GM12878 (cell line): ENCODE data around the gene BCAT1. TPM values are rescaled to one million over a fixed set of nuclear protein-coding genes. Genes with fewer than 3 reads are reported as not detected.

Experiments
- BHLHE40 ChIP-seq, 2 experiments: fragments of 450-650 bp in 1 of 2; IDR thresholded peaks; 2 replicates each; pipeline ENCODE4 v1.6.1; 2011 to 2017; ENCODE audit warnings: low read depth in 2 of 2, borderline replicate concordance in 1 of 2, improper control_type of control experiment in 1 of 2, low read length in 1 of 2, mild to moderate bottlenecking in 1 of 2
- CEBPB ChIP-seq, 2 experiments: fragments of 150-350 bp in 1 of 2; IDR thresholded peaks; 2 replicates each; pipeline ENCODE4 v1.6.1; 2012 to 2014; ENCODE audit warnings: low read depth in 2 of 2, low read length in 2 of 2, borderline replicate concordance in 1 of 2, inconsistent platforms in 1 of 2
- E2F4 ChIP-seq: IDR thresholded peaks from 2 replicates; pipeline ENCODE4 v1.6.1; 2012; ENCODE audit warnings: low read depth, low read length, improper control_type of control experiment
- EED ChIP-seq: sonication (generic); IDR thresholded peaks from 2 replicates; pipeline ENCODE4 v1.6.1; 2016; ENCODE audit warnings: antibody characterized with exemption, low read depth
- EP300 ChIP-seq, 2 experiments: fragments of 150-350 bp in 1 of 2; IDR thresholded peaks; 2 replicates each; pipeline ENCODE4 v1.6.1; 2011 to 2012; ENCODE audit warnings: low read depth in 2 of 2, low read length in 2 of 2, borderline replicate concordance in 1 of 2, improper control_type of control experiment in 1 of 2, inconsistent platforms in 1 of 2; ENCODE audit not compliant: control insufficient read depth in 1 of 2
- FOS ChIP-seq: IDR thresholded peaks from 3 replicates; pipeline ENCODE4 v1.6.1; 2011; ENCODE audit warnings: borderline replicate concordance; ENCODE audit not compliant: insufficient read length; ENCODE audit errors: extremely low read depth
- FOXM1 ChIP-seq: IDR thresholded peaks from 2 replicates; pipeline ENCODE4 v1.6.1; 2012; ENCODE audit warnings: low read depth, mild to moderate bottlenecking, inconsistent platforms, low read length, moderate library complexity
- GABPA ChIP-seq: IDR thresholded peaks from 2 replicates; pipeline ENCODE4 v1.6.1; 2014; ENCODE audit warnings: antibody characterized with exemption, low read depth, mild to moderate bottlenecking, inconsistent platforms
- GATAD2B ChIP-seq: fragments of 450-650 bp; conservative IDR thresholded peaks from 2 replicates; pipeline ENCODE4 v1.6.1; 2017; ENCODE audit warnings: low read depth, mild to moderate bottlenecking, moderate library complexity
- IKZF2 ChIP-seq, 2 experiments: fragments of 450-650 bp; IDR thresholded peaks; 2 replicates each; pipeline ENCODE4 v1.6.1; 2017; ENCODE audit warnings: mild to moderate bottlenecking in 2 of 2, moderate library complexity in 2 of 2
- MEF2A ChIP-seq: IDR thresholded peaks from 2 replicates; pipeline ENCODE4 v1.6.1; 2011; ENCODE audit warnings: low read depth, mild to moderate bottlenecking, low read length, moderate library complexity; ENCODE audit not compliant: insufficient read depth
- MEF2B ChIP-seq: fragments of 450-650 bp; IDR thresholded peaks from 2 replicates; pipeline ENCODE4 v1.6.1; 2018; ENCODE audit warnings: mild to moderate bottlenecking, moderate library complexity; ENCODE audit not compliant: partially characterized antibody, poor library complexity, severe bottlenecking
- MTA2 ChIP-seq: fragments of 450-650 bp; IDR thresholded peaks from 2 replicates; pipeline ENCODE4 v1.6.1; 2016; ENCODE audit warnings: low read depth, mild to moderate bottlenecking, moderate library complexity
- MTA3 ChIP-seq: IDR thresholded peaks from 2 replicates; pipeline ENCODE4 v1.6.1; 2012; ENCODE audit warnings: low read length, inconsistent platforms, borderline replicate concordance
- NFIC ChIP-seq: IDR thresholded peaks from 2 replicates; pipeline ENCODE4 v1.6.1; 2012; ENCODE audit warnings: low read depth, mild to moderate bottlenecking, inconsistent platforms, low read length, moderate library complexity
- NR2F1 ChIP-seq: fragments of 450-650 bp; conservative IDR thresholded peaks from 2 replicates; pipeline ENCODE4 v1.6.1; 2017; ENCODE audit warnings: mild to moderate bottlenecking
- NRF1 ChIP-seq: conservative IDR thresholded peaks from 2 replicates; pipeline ENCODE4 v1.6.1; 2011; ENCODE audit warnings: mild to moderate bottlenecking, low read depth, low read length, improper control_type of control experiment
- RELA ChIP-seq: fragments of 450-650 bp; IDR thresholded peaks from 2 replicates; pipeline ENCODE4 v1.8.0; 2014; ENCODE audit warnings: borderline replicate concordance; ENCODE audit not compliant: partially characterized antibody
- RUNX3 ChIP-seq: IDR thresholded peaks from 2 replicates; pipeline ENCODE4 v1.6.1; 2012; ENCODE audit warnings: low read length, inconsistent platforms
- SP1 ChIP-seq: IDR thresholded peaks from one replicate; pipeline ENCODE4 v1.6.1; 2011; ENCODE audit warnings: low read depth, low read length
- SRF ChIP-seq, 2 experiments: IDR thresholded peaks; 2 replicates each; pipeline ENCODE4 v1.6.1; 2011; ENCODE audit warnings: low read depth in 2 of 2, low read length in 2 of 2, mild to moderate bottlenecking in 1 of 2, moderate library complexity in 1 of 2
- STAT3 ChIP-seq: IDR thresholded peaks from 2 replicates; pipeline ENCODE4 v1.6.1; 2011; ENCODE audit warnings: low read depth, low read length, improper control_type of control experiment
- SUPT20H ChIP-seq: IDR thresholded peaks from 2 replicates; pipeline ENCODE4 v1.6.1; 2011; ENCODE audit warnings: low read depth, mild to moderate bottlenecking, low read length, moderate library complexity, borderline replicate concordance; ENCODE audit not compliant: control insufficient read depth
- TCF12 ChIP-seq: IDR thresholded peaks from 2 replicates; pipeline ENCODE4 v1.6.1; 2011; ENCODE audit warnings: low read depth, mild to moderate bottlenecking, low read length
- polyA plus RNA-seq, 11 experiments: library from polyadenylated mRNA; depleted of rRNA in 4 of 11; unstranded in 6 of 11; stranded (reverse) in 5 of 11; fragments of >200 nt; fragmentation: Nextera tagmentation in 4 of 11; fragmentation: Illumina TruSeq in 1 of 11; extraction: Ambion mirVana in 4 of 11; extraction: Trizol in 1 of 11; gene quantifications; 1 replicate in 1 of 11; 2 replicates in 10 of 11; pipeline versions ENCODE4 v1.2.1 to v1.2.3, GENCODE V29; 2011 to 2016; ENCODE audit warnings: inconsistent platforms in 2 of 11, missing spikeins in 2 of 11, low read depth in 1 of 11
- total RNA-seq, 4 experiments: library from RNA; depleted of rRNA in 3 of 4; stranded (reverse); fragments of >200 nt in 3 of 4; fragmentation: Illumina TruSeq in 1 of 4; extraction: Trizol in 1 of 4; gene quantifications; 2 replicates each; pipeline versions ENCODE4 v1.2.1 to v1.2.3, GENCODE V29; 2013 to 2021
- TF ChIP-seq, protein P1 (sequence below): IDR thresholded peaks from 2 replicates; pipeline ENCODE4 v1.6.1; 2012; ENCODE audit warnings: low read depth, low read length, improper control_type of control experiment
- TF ChIP-seq, protein P2 (sequence below): fragments of 450-650 bp; IDR thresholded peaks from 2 replicates; pipeline ENCODE4 v1.6.1; 2017; ENCODE audit warnings: mild to moderate bottlenecking, low read depth, inconsistent platforms; ENCODE audit not compliant: poor library complexity, severe bottlenecking

BCAT1 gene
- total and polyA plus RNA-seq, 10 of the 15 experiments (the other 5 are each of a cell fraction or from before 2014, with no cell fraction given) = 26.2 to 187 (median 81.9) TPM

DNA sequence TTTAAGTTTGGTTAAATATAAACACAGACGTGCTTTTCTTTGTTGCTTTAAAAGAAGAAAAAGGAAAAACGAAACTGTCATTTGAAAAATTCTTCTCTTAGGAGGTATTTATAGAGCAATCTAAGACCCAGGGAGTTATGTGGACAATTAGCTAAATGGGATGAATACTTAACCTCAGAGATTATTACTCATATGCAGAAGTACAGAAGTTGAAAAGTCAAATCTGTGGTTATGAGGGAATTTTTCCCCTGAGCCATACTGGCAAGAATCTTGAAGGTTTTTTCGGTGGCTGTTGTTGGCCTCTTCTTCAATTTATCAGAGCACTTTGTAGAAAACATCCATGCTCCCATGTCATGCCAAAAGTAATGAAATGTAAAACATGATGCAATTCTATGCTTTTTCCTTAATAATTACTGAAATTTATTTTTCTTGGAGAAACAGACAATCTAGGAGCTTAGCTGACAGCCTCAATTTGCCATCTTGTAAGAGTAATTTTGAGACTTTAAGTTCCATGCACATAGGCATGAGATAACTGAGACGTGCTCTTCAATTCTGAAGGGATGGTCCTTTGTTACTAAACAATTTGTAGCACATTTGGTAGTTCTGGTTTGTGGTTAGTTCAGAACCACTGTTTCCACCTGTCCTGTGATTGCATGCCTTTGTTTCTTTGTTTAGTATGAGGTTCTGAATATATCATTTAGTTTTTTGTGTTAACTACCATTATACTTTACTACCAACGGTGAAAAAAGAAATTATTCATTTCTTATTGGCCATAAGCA, 126.6 kb downstream of the BCAT1 start (continued):
- TF ChIP-seq, protein P1, sequence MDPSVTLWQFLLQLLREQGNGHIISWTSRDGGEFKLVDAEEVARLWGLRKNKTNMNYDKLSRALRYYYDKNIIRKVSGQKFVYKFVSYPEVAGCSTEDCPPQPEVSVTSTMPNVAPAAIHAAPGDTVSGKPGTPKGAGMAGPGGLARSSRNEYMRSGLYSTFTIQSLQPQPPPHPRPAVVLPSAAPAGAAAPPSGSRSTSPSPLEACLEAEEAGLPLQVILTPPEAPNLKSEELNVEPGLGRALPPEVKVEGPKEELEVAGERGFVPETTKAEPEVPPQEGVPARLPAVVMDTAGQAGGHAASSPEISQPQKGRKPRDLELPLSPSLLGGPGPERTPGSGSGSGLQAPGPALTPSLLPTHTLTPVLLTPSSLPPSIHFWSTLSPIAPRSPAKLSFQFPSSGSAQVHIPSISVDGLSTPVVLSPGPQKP = no peak
- TF ChIP-seq, protein P2, sequence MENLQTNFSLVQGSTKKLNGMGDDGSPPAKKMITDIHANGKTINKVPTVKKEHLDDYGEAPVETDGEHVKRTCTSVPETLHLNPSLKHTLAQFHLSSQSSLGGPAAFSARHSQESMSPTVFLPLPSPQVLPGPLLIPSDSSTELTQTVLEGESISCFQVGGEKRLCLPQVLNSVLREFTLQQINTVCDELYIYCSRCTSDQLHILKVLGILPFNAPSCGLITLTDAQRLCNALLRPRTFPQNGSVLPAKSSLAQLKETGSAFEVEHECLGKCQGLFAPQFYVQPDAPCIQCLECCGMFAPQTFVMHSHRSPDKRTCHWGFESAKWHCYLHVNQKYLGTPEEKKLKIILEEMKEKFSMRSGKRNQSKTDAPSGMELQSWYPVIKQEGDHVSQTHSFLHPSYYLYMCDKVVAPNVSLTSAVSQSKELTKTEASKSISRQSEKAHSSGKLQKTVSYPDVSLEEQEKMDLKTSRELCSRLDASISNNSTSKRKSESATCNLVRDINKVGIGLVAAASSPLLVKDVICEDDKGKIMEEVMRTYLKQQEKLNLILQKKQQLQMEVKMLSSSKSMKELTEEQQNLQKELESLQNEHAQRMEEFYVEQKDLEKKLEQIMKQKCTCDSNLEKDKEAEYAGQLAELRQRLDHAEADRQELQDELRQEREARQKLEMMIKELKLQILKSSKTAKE = peak; percentile 78
- TF ChIP-seq MEF2A (peak; percentile 86), FOXM1 (peak; percentile 96), CEBPB (IDR thresholded peaks at IDR 0.05; ENCODE audit: borderline replicate concordance in 1 of 2, low read depth in 2 of 2, low read length in 2 of 2) (peak in 1 of 2 experiments; percentile 85; a peak in 2 of 4 replicates), SUPT20H (no peak), RELA (peak; percentile 16), FOS (no peak), GATAD2B (0 out of 2 replicates have a peak, but pooled peaks have one; percentile 36), BHLHE40 (IDR thresholded peaks at IDR 0.05; ENCODE audit: borderline replicate concordance in 1 of 2, low read depth in 2 of 2, low read length in 1 of 2) (peak; percentile 38 to 44; a peak in 2 of 4 replicates), SRF (IDR thresholded peaks at IDR 0.05; ENCODE audit: low read depth in 2 of 2, low read length in 2 of 2) (no peak), MTA2 (peak; percentile 99), MTA3 (peak; percentile 95), TCF12 (0 out of 2 replicates have a peak, but pooled peaks have one; percentile 28), NR2F1 (peak; percentile 94), EED (peak; percentile 66; the same call in 1 of the 2 replicates), GABPA (0 out of 2 replicates have a peak, but pooled peaks have one; percentile 43), SP1 (no peak), RUNX3 (peak; percentile 95), MEF2B (peak; percentile 83), IKZF2 (IDR thresholded peaks at IDR 0.05) (peak; percentile 97 to 98), EP300 (IDR thresholded peaks at IDR 0.05; ENCODE audit: borderline replicate concordance in 1 of 2, control insufficient read depth in 1 of 2, low read depth in 2 of 2, low read length in 2 of 2) (peak; percentile 76 to 84; a peak in 3 of 4 replicates), E2F4 (no peak), NRF1 (no peak), NFIC (peak; percentile 99), STAT3 (no peak)
